ENCODE results near the gene FXYD3.

The FXYD3 gene

GRCh38 chr19:35140962-35141836 is 25.6 kb downstream of the FXYD3 start:
- no peaks in the 10 kb centered on the region for H3K36me3 ChIP-seq (ENCODE audit: control insufficient read depth in 1 of 2, insufficient read depth in 2 of 2, low read length in 2 of 2)
- peaks cover 15% of the 10 kb centered on the region for H3K27me3 ChIP-seq (ENCODE audit: low read depth, low read length)
- peak overlapping the region; percentile 35 for H3K27ac ChIP-seq (ENCODE audit: low read length)
- peaks cover 7 to 15% of the 10 kb centered on the region in 2 donors for H3K4me1 ChIP-seq (ENCODE audit: control insufficient read depth in 1 of 2, insufficient read depth in 2 of 2, low read length in 2 of 2)
- H3K4me3 ChIP-seq (ENCODE audit: low read depth in 1 of 2, low read length in 2 of 2), result peak overlapping the region; percentile 8 to 57
- no peaks in the 10 kb centered on the region for H3K9me3 ChIP-seq (ENCODE audit: control insufficient read depth in 1 of 2, low read length in 2 of 2)

GRCh38 chr19:35141837-35142605 is 26.4 kb downstream of the FXYD3 start:
- Histone ChIP-seq H3K27me3 (ENCODE audit: low read depth, low read length) (peaks cover 13% of the 10 kb centered on the region), H3K9me3 (ENCODE audit: control insufficient read depth in 1 of 2, low read length in 2 of 2) (no peaks in the 10 kb centered on the region), H3K36me3 (ENCODE audit: control insufficient read depth in 1 of 2, insufficient read depth in 2 of 2, low read length in 2 of 2) (no peaks in the 10 kb centered on the region), H3K27ac (ENCODE audit: low read length) (no peak overlapping the region), H3K4me1 (ENCODE audit: control insufficient read depth in 1 of 2, insufficient read depth in 2 of 2, low read length in 2 of 2) (peaks cover 7 to 15% of the 10 kb centered on the region in 2 donors), H3K4me3 (ENCODE audit: low read depth in 1 of 2, low read length in 2 of 2) (peak overlapping the region in 1 of 2 donors; percentile 27)

- Histone ChIP-seq H3K4me3 (ENCODE audit: low read depth in 1 of 2, low read length in 2 of 2) (no peak overlapping the region), H3K4me1 (ENCODE audit: control insufficient read depth in 1 of 2, insufficient read depth in 2 of 2, low read length in 2 of 2) (peaks cover 7 to 15% of the 10 kb centered on the region in 2 donors), H3K27ac (ENCODE audit: low read length) (no peak overlapping the region), H3K27me3 (ENCODE audit: low read depth, low read length) (peaks cover 10% of the 10 kb centered on the region), H3K36me3 (ENCODE audit: control insufficient read depth in 1 of 2, insufficient read depth in 2 of 2, low read length in 2 of 2) (no peaks in the 10 kb centered on the region), H3K9me3 (ENCODE audit: control insufficient read depth in 1 of 2, low read length in 2 of 2) (no peaks in the 10 kb centered on the region)
Measured at GRCh38 chr19:35142606-35143230, 27.1 kb downstream of the FXYD3 start.

GRCh38 chr19:35143231-35143715 is 27.6 kb downstream of the FXYD3 start, which contains the start of gene FXYD7:
Gene FXYD7, plus strand, starts transcription at chr19:35143255. Its CDS starts 79 bp downstream, at chr19:35143334.
- H3K36me3 ChIP-seq (ENCODE audit: control insufficient read depth in 1 of 2, insufficient read depth in 2 of 2, low read length in 2 of 2), result no peaks in the 10 kb centered on the region
- peaks cover 7 to 15% of the 10 kb centered on the region in 2 donors for H3K4me1 ChIP-seq (ENCODE audit: control insufficient read depth in 1 of 2, insufficient read depth in 2 of 2, low read length in 2 of 2)
- H3K27ac ChIP-seq (ENCODE audit: low read length), result no peak within 1 kb of the TSS
- H3K4me3 ChIP-seq (ENCODE audit: low read depth in 1 of 2, low read length in 2 of 2), result no peak within 1 kb of the TSS
- H3K9me3 ChIP-seq (ENCODE audit: control insufficient read depth in 1 of 2, low read length in 2 of 2), result no peaks in the 10 kb centered on the region
- peaks cover 10% of the 10 kb centered on the region for H3K27me3 ChIP-seq (ENCODE audit: low read depth, low read length)

GRCh38 chr19:35143818-35144217 is 28.2 kb downstream of the FXYD3 start:
- Histone ChIP-seq H3K27me3 (ENCODE audit: low read depth, low read length) (peaks cover 10% of the 10 kb centered on the region), H3K27ac (ENCODE audit: low read length) (no peak overlapping the region), H3K4me3 (ENCODE audit: low read depth in 1 of 2, low read length in 2 of 2) (no peak overlapping the region), H3K4me1 (ENCODE audit: control insufficient read depth in 1 of 2, insufficient read depth in 2 of 2, low read length in 2 of 2) (peaks cover 7 to 15% of the 10 kb centered on the region in 2 donors), H3K9me3 (ENCODE audit: control insufficient read depth in 1 of 2, low read length in 2 of 2) (no peaks in the 10 kb centered on the region), H3K36me3 (ENCODE audit: control insufficient read depth in 1 of 2, insufficient read depth in 2 of 2, low read length in 2 of 2) (no peaks in the 10 kb centered on the region)

GRCh38 chr19:35144259-35144599 is 28.6 kb downstream of the FXYD3 start:
- H3K27ac ChIP-seq (ENCODE audit: low read length), result no peak overlapping the region

GRCh38 chr19:35144600-35145436 is 29.2 kb downstream of the FXYD3 start:
- Histone ChIP-seq H3K9me3 (ENCODE audit: control insufficient read depth in 1 of 2, low read length in 2 of 2) (no peaks in the 10 kb centered on the region), H3K27me3 (ENCODE audit: low read depth, low read length) (peaks cover 10% of the 10 kb centered on the region), H3K4me3 (ENCODE audit: low read depth in 1 of 2, low read length in 2 of 2) (no peak overlapping the region), H3K4me1 (ENCODE audit: control insufficient read depth in 1 of 2, insufficient read depth in 2 of 2, low read length in 2 of 2) (peaks cover 7 to 15% of the 10 kb centered on the region in 2 donors), H3K27ac (ENCODE audit: low read length) (no peak overlapping the region), H3K36me3 (ENCODE audit: control insufficient read depth in 1 of 2, insufficient read depth in 2 of 2, low read length in 2 of 2) (no peaks in the 10 kb centered on the region)

More at GRCh38 chr19:35144259-35144599, 28.6 kb downstream of the FXYD3 start:
- Histone ChIP-seq H3K4me3 (ENCODE audit: low read depth in 1 of 2, low read length in 2 of 2) (no peak overlapping the region), H3K4me1 (ENCODE audit: control insufficient read depth in 1 of 2, insufficient read depth in 2 of 2, low read length in 2 of 2) (peaks cover 7 to 15% of the 10 kb centered on the region in 2 donors), H3K36me3 (ENCODE audit: control insufficient read depth in 1 of 2, insufficient read depth in 2 of 2, low read length in 2 of 2) (no peaks in the 10 kb centered on the region), H3K27me3 (ENCODE audit: low read depth, low read length) (peaks cover 10% of the 10 kb centered on the region), H3K9me3 (ENCODE audit: control insufficient read depth in 1 of 2, low read length in 2 of 2) (no peaks in the 10 kb centered on the region)

DNA sequence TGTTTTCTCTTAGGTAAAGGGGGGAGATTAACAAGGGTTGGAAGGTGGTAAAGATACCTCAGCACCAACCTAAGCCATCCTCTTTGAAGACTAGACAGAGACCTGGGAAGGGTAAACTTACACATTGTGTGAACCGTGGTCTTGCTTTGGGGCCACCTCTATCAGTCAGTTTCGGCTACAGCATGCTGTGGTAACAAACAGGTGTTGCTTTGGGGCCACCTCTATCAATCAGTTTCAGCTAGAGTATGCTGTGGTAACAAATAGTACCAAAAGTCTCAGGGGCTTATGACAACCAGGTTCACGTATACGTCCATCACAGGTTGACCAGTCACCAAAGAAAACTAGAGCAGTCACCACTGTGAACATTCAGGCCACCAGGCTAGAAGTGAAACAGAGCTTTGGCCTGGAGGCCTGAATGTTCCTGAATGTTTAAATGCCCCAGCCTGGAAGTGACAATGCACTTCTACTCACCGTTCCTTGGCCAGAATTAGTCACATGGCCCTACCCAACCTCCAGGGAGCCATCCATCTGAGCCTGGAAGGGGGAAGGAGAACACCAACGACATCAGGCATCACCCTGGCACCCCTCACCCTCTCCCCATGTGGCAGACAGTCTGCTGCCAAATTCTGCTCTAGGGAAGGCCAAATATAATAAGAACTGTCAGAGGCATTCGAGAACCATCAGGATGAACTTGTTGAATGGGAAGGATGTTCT is 31.3 kb downstream of the FXYD3 start:
- Histone ChIP-seq H3K27me3 (ENCODE audit: low read depth, low read length) (peaks cover 10% of the 10 kb centered on the region), H3K4me3 (ENCODE audit: low read depth in 1 of 2, low read length in 2 of 2) (no peak overlapping the region), H3K4me1 (ENCODE audit: control insufficient read depth in 1 of 2, insufficient read depth in 2 of 2, low read length in 2 of 2) (peaks cover 5 to 9% of the 10 kb centered on the region in 2 donors), H3K27ac (ENCODE audit: low read length) (no peak overlapping the region), H3K36me3 (ENCODE audit: control insufficient read depth in 1 of 2, insufficient read depth in 2 of 2, low read length in 2 of 2) (no peaks in the 10 kb centered on the region), H3K9me3 (ENCODE audit: control insufficient read depth in 1 of 2, low read length in 2 of 2) (no peaks in the 10 kb centered on the region)

DNA sequence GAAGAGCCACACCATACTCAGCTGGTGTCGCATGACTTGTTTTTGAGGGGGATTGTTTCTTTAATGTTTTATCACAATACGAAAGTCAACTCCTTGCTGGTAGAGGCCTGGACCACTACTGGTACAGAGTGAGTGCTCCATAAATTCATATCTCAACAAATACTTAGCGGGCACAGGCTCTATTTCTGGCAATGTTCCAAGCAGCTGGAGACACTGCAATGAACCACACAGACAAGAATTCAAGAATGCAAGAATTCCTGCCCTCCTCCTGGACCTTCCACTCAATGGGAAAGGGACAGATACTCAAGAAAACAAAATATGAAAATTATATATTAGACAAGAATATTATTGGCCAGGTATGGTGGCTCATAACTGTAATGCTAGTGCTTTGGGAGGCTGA is 33.8 kb downstream of the FXYD3 start:
- Histone ChIP-seq H3K27me3 (ENCODE audit: low read depth, low read length) (peaks cover 13% of the 10 kb centered on the region), H3K4me1 (ENCODE audit: control insufficient read depth in 1 of 2, insufficient read depth in 2 of 2, low read length in 2 of 2) (peaks cover 2 to 13% of the 10 kb centered on the region in 2 donors), H3K36me3 (ENCODE audit: control insufficient read depth in 1 of 2, insufficient read depth in 2 of 2, low read length in 2 of 2) (no peaks in the 10 kb centered on the region), H3K9me3 (ENCODE audit: control insufficient read depth in 1 of 2, low read length in 2 of 2) (no peaks in the 10 kb centered on the region), H3K4me3 (ENCODE audit: low read depth in 1 of 2, low read length in 2 of 2) (no peak overlapping the region), H3K27ac (ENCODE audit: low read length) (no peak overlapping the region)

DNA sequence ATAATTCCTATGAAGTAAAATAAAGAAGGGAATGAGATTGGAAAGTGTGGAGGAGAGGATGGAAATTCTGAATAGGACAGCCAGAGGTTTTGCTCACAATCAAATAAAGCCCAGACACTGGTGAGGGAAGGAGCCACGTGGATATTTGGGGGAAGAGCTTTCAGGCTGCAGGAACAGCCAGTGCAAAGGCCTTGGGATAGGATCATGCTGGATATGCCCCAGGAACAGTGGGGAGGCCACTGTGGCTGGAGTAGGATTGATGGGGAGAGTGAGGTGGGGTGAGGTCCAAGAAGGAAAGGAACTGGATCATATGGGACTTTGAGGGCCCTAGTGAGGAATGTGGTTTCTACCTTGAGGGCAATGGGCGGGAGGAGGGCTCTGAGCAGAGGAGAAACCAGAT is 34.8 kb downstream of the FXYD3 start:
- peaks cover 2 to 21% of the 10 kb centered on the region in 2 donors for H3K4me1 ChIP-seq (ENCODE audit: control insufficient read depth in 1 of 2, insufficient read depth in 2 of 2, low read length in 2 of 2)
- no peak overlapping the region for H3K4me3 ChIP-seq (ENCODE audit: low read depth in 1 of 2, low read length in 2 of 2)
- no peak overlapping the region for H3K27ac ChIP-seq (ENCODE audit: low read length)
- H3K9me3 ChIP-seq (ENCODE audit: control insufficient read depth in 1 of 2, low read length in 2 of 2), result no peaks in the 10 kb centered on the region
- no peaks in the 10 kb centered on the region for H3K36me3 ChIP-seq (ENCODE audit: control insufficient read depth in 1 of 2, insufficient read depth in 2 of 2, low read length in 2 of 2)
- peaks cover 10% of the 10 kb centered on the region for H3K27me3 ChIP-seq (ENCODE audit: low read depth, low read length)
